Activated CD4-positive, alpha-beta T cell treated with anti-CD3 and anti-CD28 coated beads, Interleukin-2, amount 10 ng/mL, durations not matched to agents 24 days and 14 days (primary cell): ENCODE results near the gene DNAJB12. TPM values are rescaled to one million over a fixed set of nuclear protein-coding genes. Genes with fewer than 3 reads are reported as not detected.

Source experiments
- DNase-seq: peaks from one replicate; pipeline ENCODE4 v3.0.0; 2022
- H3K27ac Mint-ChIP-seq: one replicate; pipeline ENCODE4 v1.8.0; 2022; ENCODE audit warnings: mild to moderate bottlenecking, mixed read lengths
- H3K27me3 Mint-ChIP-seq: one replicate; pipeline ENCODE4 v1.8.0; 2022; ENCODE audit warnings: mixed read lengths
- H3K36me3 Mint-ChIP-seq: one replicate; pipeline ENCODE4 v1.8.0; 2022; ENCODE audit warnings: low read depth, mild to moderate bottlenecking, mixed read lengths
- H3K4me1 Mint-ChIP-seq: one replicate; pipeline ENCODE4 v1.8.0; 2021; ENCODE audit warnings: mixed read lengths
- H3K4me3 Mint-ChIP-seq: one replicate; pipeline ENCODE4 v1.8.0; 2022; ENCODE audit warnings: mild to moderate bottlenecking, moderate library complexity, mixed read lengths
- H3K9me3 Mint-ChIP-seq: one replicate; pipeline ENCODE4 v1.8.0; 2021; ENCODE audit warnings: mixed read lengths
- intact Hi-C: fragments of 100-400 bp; cut with micrococcal nuclease; formaldehyde crosslinking; loops from one replicate; pipeline ENCODE4 v1.15.1; 2023
- total RNA-seq: library from RNA; stranded (reverse); gene quantifications from 2 replicates; pipeline ENCODE4 v1.2.3, GENCODE V29; 2022

Gene DNAJB12
- total RNA-seq, 1 donor from 2014 or later = 35.1 TPM

GRCh38 chr10:72344932-72345331 lies 9.8 kb downstream of the DNAJB12 start:
- H3K4me3 Mint-ChIP-seq = no peak overlapping the region
- DNase-seq = no peak
- intact Hi-C loops = no loop called here
- H3K27me3 Mint-ChIP-seq = no peaks in the 10 kb centered on the region
- peaks cover 16% of the 10 kb centered on the region for H3K4me1 Mint-ChIP-seq
- peaks cover 30% of the 10 kb centered on the region for H3K36me3 Mint-ChIP-seq
- H3K9me3 Mint-ChIP-seq = no peaks in the 10 kb centered on the region
- peak overlapping the region; percentile 60 for H3K27ac Mint-ChIP-seq

- peaks cover 9% of the 10 kb centered on the region for H3K4me1 Mint-ChIP-seq
- intact Hi-C loops = no loop called here
- H3K9me3 Mint-ChIP-seq = no peaks in the 10 kb centered on the region
- DNase-seq = no peak
- H3K27me3 Mint-ChIP-seq = no peaks in the 10 kb centered on the region
- H3K36me3 Mint-ChIP-seq = peaks cover 25% of the 10 kb centered on the region
- no peak overlapping the region for H3K4me3 Mint-ChIP-seq
- no peak overlapping the region for H3K27ac Mint-ChIP-seq
Measured at GRCh38 chr10:72342911-72343310, 11.8 kb downstream of the DNAJB12 start.

- Mint-ChIP-seq H3K36me3 (peaks cover 38% of the 10 kb centered on the region), H3K27ac (peak overlapping the region; percentile 34), H3K4me3 (no peak overlapping the region), H3K9me3 (no peaks in the 10 kb centered on the region), H3K4me1 (peaks cover 26% of the 10 kb centered on the region), H3K27me3 (no peaks in the 10 kb centered on the region)
- peak; percentile 94 for DNase-seq
- intact Hi-C loops = loop anchor here (1.0 to 2.0 kb wide), 2 partner anchors 292 to 444 kb away; no protein-coding TSS in a partner anchor
Measured at GRCh38 chr10:72340510-72341261, 14.0 kb downstream of the DNAJB12 start.

- Mint-ChIP-seq H3K36me3 (peaks cover 40% of the 10 kb centered on the region), H3K4me3 (no peak overlapping the region), H3K27ac (no peak overlapping the region), H3K27me3 (no peaks in the 10 kb centered on the region), H3K4me1 (peaks cover 45% of the 10 kb centered on the region), H3K9me3 (no peaks in the 10 kb centered on the region)
- intact Hi-C loops = loop anchor here (10.0 kb wide), 1 partner anchor 403 kb away; no protein-coding TSS in a partner anchor
- peak; percentile 55 for DNase-seq
Measured at GRCh38 chr10:72338180-72338579, 16.5 kb downstream of the DNAJB12 start.

GRCh38 chr10:72337722-72338121 lies 17.0 kb downstream of the DNAJB12 start:
- no peak overlapping the region for H3K27ac Mint-ChIP-seq
- no peaks in the 10 kb centered on the region for H3K27me3 Mint-ChIP-seq
- intact Hi-C loops = loop anchor here (2.0 to 10.0 kb wide), 2 partner anchors 211 to 403 kb away; no protein-coding TSS in a partner anchor
- peaks cover 41% of the 10 kb centered on the region for H3K36me3 Mint-ChIP-seq
- DNase-seq = no peak
- peaks cover 49% of the 10 kb centered on the region for H3K4me1 Mint-ChIP-seq
- H3K4me3 Mint-ChIP-seq = no peak overlapping the region
- no peaks in the 10 kb centered on the region for H3K9me3 Mint-ChIP-seq

DNA sequence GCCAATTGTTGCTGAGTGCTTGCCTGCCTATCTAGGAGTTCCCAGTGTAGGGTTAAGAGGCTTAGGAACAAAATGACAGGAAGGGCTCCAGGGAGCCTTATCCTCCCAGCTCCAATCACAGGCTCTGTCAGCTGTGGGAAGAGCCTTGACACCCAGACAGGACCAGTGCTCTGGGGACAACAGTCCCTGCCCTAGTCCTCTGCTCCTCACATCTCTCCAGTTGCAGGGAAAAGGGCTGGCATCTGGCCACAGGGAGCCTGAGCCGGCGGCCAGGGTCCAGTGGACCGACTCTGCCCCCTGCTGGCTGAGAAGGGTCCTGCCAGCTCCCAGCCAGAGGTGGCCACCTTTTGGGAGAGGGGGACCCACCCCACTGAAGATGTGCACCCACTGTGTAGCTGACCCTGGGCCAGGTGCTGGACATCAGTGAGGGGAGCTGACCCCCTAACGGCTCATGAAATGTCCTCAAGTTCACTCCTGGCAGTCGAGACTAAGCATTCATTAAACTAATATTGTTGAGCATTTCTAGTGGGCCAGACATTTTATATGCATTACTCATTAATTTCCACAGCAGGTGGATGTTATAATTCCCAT lies 17.6 kb downstream of the DNAJB12 start:
- DNase-seq = peak; percentile 91
- no peaks in the 10 kb centered on the region for H3K27me3 Mint-ChIP-seq
- H3K9me3 Mint-ChIP-seq = no peaks in the 10 kb centered on the region
- peaks cover 41% of the 10 kb centered on the region for H3K36me3 Mint-ChIP-seq
- peak overlapping the region; percentile 44 for H3K4me3 Mint-ChIP-seq
- peak overlapping the region; percentile 88 for H3K27ac Mint-ChIP-seq
- intact Hi-C loops = loop anchor here (2.0 to 10.0 kb wide), 2 partner anchors 210 to 402 kb away; no protein-coding TSS in a partner anchor
- H3K4me1 Mint-ChIP-seq = peaks cover 52% of the 10 kb centered on the region

GRCh38 chr10:72336259-72337038 lies 18.3 kb downstream of the DNAJB12 start:
- no peak for DNase-seq
- intact Hi-C loops = loop anchor here (2.0 to 10.0 kb wide), 2 partner anchors 210 to 402 kb away; no protein-coding TSS in a partner anchor
- Mint-ChIP-seq H3K9me3 (no peaks in the 10 kb centered on the region), H3K4me3 (peak overlapping the region; percentile 71), H3K36me3 (peaks cover 42% of the 10 kb centered on the region), H3K27me3 (no peaks in the 10 kb centered on the region), H3K27ac (peak overlapping the region; percentile 88), H3K4me1 (peaks cover 56% of the 10 kb centered on the region)

- H3K4me3 Mint-ChIP-seq = peak overlapping the region; percentile 70
- no peaks in the 10 kb centered on the region for H3K9me3 Mint-ChIP-seq
- H3K4me1 Mint-ChIP-seq = peaks cover 61% of the 10 kb centered on the region
- peaks cover 38% of the 10 kb centered on the region for H3K36me3 Mint-ChIP-seq
- peak overlapping the region; percentile 88 for H3K27ac Mint-ChIP-seq
- intact Hi-C loops = loop anchor here (1.0 to 10.0 kb wide), 8 partner anchors 15 to 401 kb away; no protein-coding TSS in a partner anchor
- H3K27me3 Mint-ChIP-seq = no peaks in the 10 kb centered on the region
- peak; percentile 88 for DNase-seq
Measured at GRCh38 chr10:72335394-72336258, 19.1 kb downstream of the DNAJB12 start.

GRCh38 chr10:72334825-72335393 lies 19.8 kb downstream of the DNAJB12 start:
- peaks cover 34% of the 10 kb centered on the region for H3K36me3 Mint-ChIP-seq
- peak overlapping the region; percentile 88 for H3K27ac Mint-ChIP-seq
- no peaks in the 10 kb centered on the region for H3K27me3 Mint-ChIP-seq
- H3K4me1 Mint-ChIP-seq = peaks cover 66% of the 10 kb centered on the region
- no peaks in the 10 kb centered on the region for H3K9me3 Mint-ChIP-seq
- H3K4me3 Mint-ChIP-seq = peak overlapping the region; percentile 70
- intact Hi-C loops = loop anchor here (1.0 to 10.0 kb wide), 8 partner anchors 15 to 400 kb away; partner anchors contain the start of gene SPOCK2
- peak; percentile 96 for DNase-seq

- peaks cover 34% of the 10 kb centered on the region for H3K36me3 Mint-ChIP-seq
- peaks cover 71% of the 10 kb centered on the region for H3K4me1 Mint-ChIP-seq
- no peaks in the 10 kb centered on the region for H3K27me3 Mint-ChIP-seq
- DNase-seq = peak; percentile 78
- no peaks in the 10 kb centered on the region for H3K9me3 Mint-ChIP-seq
- peak overlapping the region; percentile 88 for H3K27ac Mint-ChIP-seq
- H3K4me3 Mint-ChIP-seq = peak overlapping the region; percentile 70
- intact Hi-C loops = loop anchor here (2.0 to 10.0 kb wide), 3 partner anchors 112 to 400 kb away; partner anchors contain the start of gene SPOCK2
Measured at GRCh38 chr10:72334196-72334824, 20.4 kb downstream of the DNAJB12 start.

DNA sequence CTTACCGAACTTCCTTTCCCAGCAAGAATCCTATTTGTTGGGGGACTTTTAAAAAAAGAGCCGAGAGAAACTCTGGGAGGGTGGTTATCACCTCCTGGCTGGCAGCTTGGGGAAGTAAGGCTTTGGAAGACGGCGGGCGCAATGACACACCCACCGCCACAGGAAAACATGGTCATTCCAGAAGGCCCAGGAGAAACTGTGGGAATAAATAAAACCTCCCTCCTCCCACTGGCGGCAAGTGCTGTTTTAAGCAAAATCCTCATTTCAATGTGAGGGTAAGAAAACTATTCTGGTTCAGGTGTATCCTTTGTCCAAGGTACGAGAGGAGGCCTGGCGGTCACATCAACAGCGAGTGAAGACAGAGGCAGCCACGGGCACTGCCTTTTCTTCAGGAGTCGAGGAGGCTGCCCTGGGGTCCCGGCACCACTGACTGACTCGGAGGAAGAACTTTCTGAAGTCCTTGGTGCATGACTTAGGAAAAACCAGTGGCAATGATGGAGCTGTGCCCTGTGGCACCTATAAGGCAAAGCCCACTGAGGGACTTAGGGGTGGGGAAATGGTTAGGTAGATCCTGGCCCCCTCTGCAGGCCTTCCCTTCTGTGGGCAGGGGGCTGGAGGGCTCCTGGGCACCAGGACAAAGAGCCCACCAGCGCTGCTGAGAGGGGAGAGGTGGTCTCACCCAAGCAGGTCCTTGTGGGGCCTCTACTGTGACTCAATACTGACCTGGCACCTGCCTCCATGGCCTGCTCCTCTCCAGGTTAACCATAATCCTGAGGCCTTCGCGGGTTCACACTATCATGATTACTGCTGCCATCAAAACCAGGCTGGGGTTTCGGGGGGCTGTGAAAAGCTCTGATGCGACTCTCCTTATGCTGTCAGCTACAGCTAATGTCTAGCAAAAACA lies 21.4 kb downstream of the DNAJB12 start:
- intact Hi-C loops = loop anchor here (2.0 to 10.0 kb wide), 3 partner anchors 111 to 399 kb away; partner anchors contain the start of gene SPOCK2
- Mint-ChIP-seq H3K27ac (peak overlapping the region; percentile 99), H3K9me3 (no peaks in the 10 kb centered on the region), H3K36me3 (peaks cover 34% of the 10 kb centered on the region), H3K4me1 (peaks cover 76% of the 10 kb centered on the region), H3K4me3 (peak overlapping the region; percentile 48), H3K27me3 (no peaks in the 10 kb centered on the region)
- DNase-seq = peak; percentile 72
